K562 (cell line): ENCODE results near the gene LY6G6C. TPM values are rescaled to one million over a fixed set of nuclear protein-coding genes. Genes with fewer than 3 reads are reported as not detected.
A peak's percentile ranks its signal among the peaks of the same experiment; 100 is the strongest.

ENCODE experiments used
- ATF1 ChIP-seq, 2 experiments: fragments of 450-650 bp in 1 of 2; IDR thresholded peaks; 2 replicates each; pipeline ENCODE4 v1.6.1; 2016; ENCODE audit warnings: missing compliant biosample characterization in 1 of 2, missing genetic modification characterization in 1 of 2
- CAMTA2 ChIP-seq: fragments of 250-450 bp; sonication (Bioruptor Pico); conservative IDR thresholded peaks from 2 replicates; pipeline ENCODE4 v1.5.1; 2022
- CBX8 ChIP-seq: fragments of 200-600 bp; sonication (generic); IDR thresholded peaks from 2 replicates; pipeline ENCODE4 v1.6.1; 2012; ENCODE audit warnings: borderline replicate concordance, mixed run types, low read depth, mild to moderate bottlenecking, moderate library complexity, mixed read lengths, low read length, control low read depth, inconsistent platforms; ENCODE audit not compliant: poor library complexity, severe bottlenecking; ENCODE audit errors: extremely low read depth
- ELF2 ChIP-seq: fragments of 250-450 bp; sonication (Bioruptor Pico); IDR thresholded peaks from 2 replicates; pipeline ENCODE4 v1.5.0; 2021; ENCODE audit warnings: mild to moderate bottlenecking
- FOSL1 ChIP-seq: fragments of 200-800 bp; sonication (Bioruptor generic); conservative IDR thresholded peaks from 2 replicates; pipeline ENCODE4 v1.6.1; 2016; ENCODE audit warnings: missing genetic modification characterization, missing compliant biosample characterization
- FOXK1 ChIP-seq: sonication (generic); formaldehyde crosslinking; IDR thresholded peaks from 2 replicates; pipeline ENCODE4 v1.8.0; 2022; ENCODE audit warnings: missing genetic modification reagents, mild to moderate bottlenecking, borderline replicate concordance
- HSF4 ChIP-seq: fragments of 250-450 bp; sonication (Bioruptor Pico); IDR thresholded peaks from 2 replicates; pipeline ENCODE4 v2.1.2; 2022; ENCODE audit warnings: mild to moderate bottlenecking, moderate library complexity, borderline replicate concordance
- NFE2L1 ChIP-seq: fragments of 450-650 bp; IDR thresholded peaks from 2 replicates; pipeline ENCODE4 v1.6.1; 2016; ENCODE audit warnings: missing genetic modification characterization, low read depth, mild to moderate bottlenecking, missing compliant biosample characterization, moderate library complexity, borderline replicate concordance
- NUFIP1 ChIP-seq: fragments of 450-650 bp; IDR thresholded peaks from 2 replicates; pipeline ENCODE4 v1.6.1; 2018; ENCODE audit not compliant: partially characterized antibody
- SAFB ChIP-seq: fragments of 200-400 bp; formaldehyde crosslinking; IDR thresholded peaks from 2 replicates; pipeline ENCODE4 v1.6.1; 2017; ENCODE audit warnings: low read depth, low read length, borderline replicate concordance
- TEAD4 ChIP-seq, 2 experiments: sonication (generic) in 1 of 2; formaldehyde crosslinking in 1 of 2; IDR thresholded peaks; 2 replicates each; pipeline versions ENCODE4 v1.6.1 to v1.8.0; 2012 to 2022; ENCODE audit warnings: borderline replicate concordance in 1 of 2, inconsistent platforms in 1 of 2, low read length in 1 of 2, mild to moderate bottlenecking in 1 of 2, missing genetic modification reagents in 1 of 2
- YY1 ChIP-seq, 3 experiments: IDR thresholded peaks; 2 replicates each; pipeline ENCODE4 v1.6.1; 2011; ENCODE audit warnings: low read length in 2 of 3, mild to moderate bottlenecking in 2 of 3, moderate library complexity in 2 of 3, borderline replicate concordance in 1 of 3, control low read depth in 1 of 3, low read depth in 1 of 3; ENCODE audit not compliant: insufficient read depth in 3 of 3, insufficient replicate concordance in 2 of 3, control insufficient read depth in 1 of 3, insufficient read length in 1 of 3; ENCODE audit errors: extremely low read depth in 1 of 3
- ZNF140 ChIP-seq: fragments of 250-450 bp; sonication (Bioruptor Pico); IDR thresholded peaks from 2 replicates; pipeline ENCODE4 v1.8.0; 2021; ENCODE audit warnings: moderate library complexity, mild to moderate bottlenecking, inconsistent platforms
- ZNF354B ChIP-seq: fragments of 250-450 bp; sonication (Bioruptor Pico); IDR thresholded peaks from 2 replicates; pipeline ENCODE4 v1.4.0; 2020
- ZNF395 ChIP-seq: fragments of 200-800 bp; sonication (Bioruptor generic); IDR thresholded peaks from 2 replicates; pipeline ENCODE4 v1.6.1; 2017; ENCODE audit warnings: missing genetic modification characterization, missing compliant biosample characterization
- polyA plus RNA-seq, 8 experiments: library from polyadenylated mRNA; depleted of rRNA in 4 of 8; stranded (reverse) in 5 of 8; unstranded in 3 of 8; fragments of >200 nt; fragmentation: Nextera tagmentation in 2 of 8; fragmentation: Illumina TruSeq in 1 of 8; extraction: Ambion mirVana in 2 of 8; extraction: Trizol in 1 of 8; gene quantifications; 2 replicates each; pipeline versions ENCODE4 v1.2.1 to v1.2.3, GENCODE V29; 2011 to 2014; ENCODE audit warnings: inconsistent platforms in 1 of 8, missing spikeins in 1 of 8
- total RNA-seq, 7 experiments: library from RNA; depleted of rRNA in 6 of 7; stranded (reverse); fragments of >200 nt in 6 of 7; fragmentation: Illumina TruSeq in 2 of 7; extraction: Trizol in 2 of 7; gene quantifications; 2 replicates each; pipeline versions ENCODE4 v1.2.1 to v1.2.3, GENCODE V29; 2011 to 2021; ENCODE audit warnings: low replicate concordance in 1 of 7
- TF ChIP-seq, protein P1 (sequence below): IDR thresholded peaks from 2 replicates; pipeline ENCODE4 v1.6.1; 2011; ENCODE audit not compliant: insufficient read length; ENCODE audit errors: extremely low read depth
- TF ChIP-seq, protein P2 (sequence below), 2 experiments: fragments of 450-650 bp; conservative IDR thresholded peaks; 2 replicates each; pipeline ENCODE4 v1.6.1; 2017; ENCODE audit warnings: mild to moderate bottlenecking in 2 of 2, moderate library complexity in 2 of 2
- TF ChIP-seq, protein P3 (sequence below), 2 experiments: fragments of 450-650 bp in 1 of 2; sonication (generic) in 1 of 2; formaldehyde crosslinking; conservative IDR thresholded peaks; 2 replicates each; pipeline versions ENCODE4 v1.4.0 to v1.8.1; 2020 to 2022; ENCODE audit warnings: mild to moderate bottlenecking in 1 of 2, missing genetic modification reagents in 1 of 2
- TF ChIP-seq, protein P4 (sequence below), 2 experiments: IDR thresholded peaks; 2 replicates each; pipeline ENCODE4 v1.6.1; 2012; ENCODE audit warnings: improper control_type of control experiment in 2 of 2, low read depth in 2 of 2, low read length in 2 of 2, borderline replicate concordance in 1 of 2

The LY6G6C gene
- total and polyA plus RNA-seq, 9 of the 15 experiments (the other 6 are each of a cell fraction or from before 2014, with no cell fraction given), result 0.06 to 0.20 TPM; not detected in 7

DNA sequence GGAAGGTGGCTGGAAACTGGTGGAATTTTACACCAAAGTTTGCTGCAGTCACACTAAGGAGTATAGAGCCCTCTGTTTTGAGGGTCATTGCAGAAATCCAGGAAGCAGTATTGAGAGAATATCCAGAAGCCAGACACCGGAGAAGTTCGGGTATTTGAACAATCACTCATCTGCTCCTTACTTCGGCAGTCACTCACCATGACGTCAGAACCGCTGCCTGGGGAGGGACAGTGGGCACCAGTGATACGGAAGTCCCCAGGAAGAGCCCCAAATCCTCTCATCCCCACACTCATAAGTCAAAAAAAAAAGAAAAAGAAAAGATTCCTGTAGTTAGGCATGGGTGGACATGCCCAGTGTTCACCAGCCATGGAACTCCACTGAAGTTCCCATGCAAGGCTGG lies 44.6 kb downstream of the LY6G6C start (continued):
- no peak for TF ChIP-seq CBX8
- TF ChIP-seq ZNF395, result no peak
- no peak for TF ChIP-seq ZNF354B (CRISPR knock-in tag)
- TF ChIP-seq NUFIP1, result no peak
- TF ChIP-seq ATF1 (CRISPR knock-in tag; IDR thresholded peaks at IDR 0.05), result no peak
- TF ChIP-seq ATF1 (tag; IDR thresholded peaks at IDR 0.05), result peak; percentile 93
- TF ChIP-seq, protein P1, sequence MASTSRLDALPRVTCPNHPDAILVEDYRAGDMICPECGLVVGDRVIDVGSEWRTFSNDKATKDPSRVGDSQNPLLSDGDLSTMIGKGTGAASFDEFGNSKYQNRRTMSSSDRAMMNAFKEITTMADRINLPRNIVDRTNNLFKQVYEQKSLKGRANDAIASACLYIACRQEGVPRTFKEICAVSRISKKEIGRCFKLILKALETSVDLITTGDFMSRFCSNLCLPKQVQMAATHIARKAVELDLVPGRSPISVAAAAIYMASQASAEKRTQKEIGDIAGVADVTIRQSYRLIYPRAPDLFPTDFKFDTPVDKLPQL, result no peak
- no peak for TF ChIP-seq CAMTA2
- no peak for TF ChIP-seq ELF2 (CRISPR knock-in tag)
- TF ChIP-seq NFE2L1 (tag), result no peak
- TF ChIP-seq ZNF140 (CRISPR knock-in tag), result no peak
- TF ChIP-seq FOSL1 (tag), result peak; percentile 63; the same call in 1 of the 2 replicates
- TF ChIP-seq, protein P2, sequence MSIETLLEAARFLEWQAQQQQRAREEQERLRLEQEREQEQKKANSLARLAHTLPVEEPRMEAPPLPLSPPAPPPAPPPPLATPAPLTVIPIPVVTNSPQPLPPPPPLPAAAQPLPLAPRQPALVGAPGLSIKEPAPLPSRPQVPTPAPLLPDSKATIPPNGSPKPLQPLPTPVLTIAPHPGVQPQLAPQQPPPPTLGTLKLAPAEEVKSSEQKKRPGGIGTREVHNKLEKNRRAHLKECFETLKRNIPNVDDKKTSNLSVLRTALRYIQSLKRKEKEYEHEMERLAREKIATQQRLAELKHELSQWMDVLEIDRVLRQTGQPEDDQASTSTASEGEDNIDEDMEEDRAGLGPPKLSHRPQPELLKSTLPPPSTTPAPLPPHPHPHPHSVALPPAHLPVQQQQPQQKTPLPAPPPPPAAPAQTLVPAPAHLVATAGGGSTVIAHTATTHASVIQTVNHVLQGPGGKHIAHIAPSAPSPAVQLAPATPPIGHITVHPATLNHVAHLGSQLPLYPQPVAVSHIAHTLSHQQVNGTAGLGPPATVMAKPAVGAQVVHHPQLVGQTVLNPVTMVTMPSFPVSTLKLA (conservative IDR thresholded peaks at IDR 0.05), result no peak
- TF ChIP-seq, protein P3, sequence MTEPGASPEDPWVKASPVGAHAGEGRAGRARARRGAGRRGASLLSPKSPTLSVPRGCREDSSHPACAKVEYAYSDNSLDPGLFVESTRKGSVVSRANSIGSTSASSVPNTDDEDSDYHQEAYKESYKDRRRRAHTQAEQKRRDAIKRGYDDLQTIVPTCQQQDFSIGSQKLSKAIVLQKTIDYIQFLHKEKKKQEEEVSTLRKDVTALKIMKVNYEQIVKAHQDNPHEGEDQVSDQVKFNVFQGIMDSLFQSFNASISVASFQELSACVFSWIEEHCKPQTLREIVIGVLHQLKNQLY (CRISPR knock-in tag; conservative IDR thresholded peaks at IDR 0.05), result no peak
- TF ChIP-seq YY1 (IDR thresholded peaks at IDR 0.05; ENCODE audit: borderline replicate concordance in 1 of 3, control insufficient read depth in 1 of 3, extremely low read depth in 1 of 3, insufficient read depth in 3 of 3, insufficient read length in 1 of 3, insufficient replicate concordance in 2 of 3, low read depth in 1 of 3, low read length in 2 of 3), result no peak
- TF ChIP-seq TEAD4 (IDR thresholded peaks at IDR 0.05; ENCODE audit: low read length), result no peak
- TF ChIP-seq TEAD4 (CRISPR knock-in tag; IDR thresholded peaks at IDR 0.05; ENCODE audit: borderline replicate concordance), result no peak
- no peak for TF ChIP-seq SAFB
- TF ChIP-seq, protein P4, sequence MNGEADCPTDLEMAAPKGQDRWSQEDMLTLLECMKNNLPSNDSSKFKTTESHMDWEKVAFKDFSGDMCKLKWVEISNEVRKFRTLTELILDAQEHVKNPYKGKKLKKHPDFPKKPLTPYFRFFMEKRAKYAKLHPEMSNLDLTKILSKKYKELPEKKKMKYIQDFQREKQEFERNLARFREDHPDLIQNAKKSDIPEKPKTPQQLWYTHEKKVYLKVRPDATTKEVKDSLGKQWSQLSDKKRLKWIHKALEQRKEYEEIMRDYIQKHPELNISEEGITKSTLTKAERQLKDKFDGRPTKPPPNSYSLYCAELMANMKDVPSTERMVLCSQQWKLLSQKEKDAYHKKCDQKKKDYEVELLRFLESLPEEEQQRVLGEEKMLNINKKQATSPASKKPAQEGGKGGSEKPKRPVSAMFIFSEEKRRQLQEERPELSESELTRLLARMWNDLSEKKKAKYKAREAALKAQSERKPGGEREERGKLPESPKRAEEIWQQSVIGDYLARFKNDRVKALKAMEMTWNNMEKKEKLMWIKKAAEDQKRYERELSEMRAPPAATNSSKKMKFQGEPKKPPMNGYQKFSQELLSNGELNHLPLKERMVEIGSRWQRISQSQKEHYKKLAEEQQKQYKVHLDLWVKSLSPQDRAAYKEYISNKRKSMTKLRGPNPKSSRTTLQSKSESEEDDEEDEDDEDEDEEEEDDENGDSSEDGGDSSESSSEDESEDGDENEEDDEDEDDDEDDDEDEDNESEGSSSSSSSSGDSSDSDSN (IDR thresholded peaks at IDR 0.05; ENCODE audit: borderline replicate concordance in 1 of 2, low read depth in 2 of 2, low read length in 2 of 2), result no peak
- TF ChIP-seq FOXK1, result no peak
- TF ChIP-seq HSF4, result no peak
